Measurements from ENCODE around the gene MALAT1. TPM values are rescaled to one million over a fixed set of nuclear protein-coding genes. Genes with fewer than 3 reads are reported as not detected.
A peak's percentile ranks its signal among the peaks of the same experiment; 100 is the strongest.

MALAT1 gene
- total and polyA plus RNA-seq, 10 of the 15 experiments (the other 5 are each of a cell fraction or from before 2014, with no cell fraction given): 448 to 8,160 (median 2,019) TPM

- POLR2A ChIA-PET: interaction anchor here (0.5 to 16.2 kb wide), 17 partner anchors 4 to 713 kb away, joined by 3 to 429 read pairs (median 6); partner anchors contain the start of genes DPF2, MALAT1 and NEAT1
- peak overlapping the region; percentile 61; the same call in 1 of the 2 replicates for H3K4me3 ChIP-seq
- FAIRE-seq: no peak
- CTCF ChIA-PET: interaction anchor here (0.7 to 27.9 kb wide), 6 partner anchors 15 to 76 kb away, joined by 3 to 728 read pairs (median 8); partner anchors contain the start of gene NEAT1
- peak overlapping the region; percentile 81 for H3K9ac ChIP-seq (ENCODE audit: control insufficient read depth, insufficient read depth, low read length)
- no peaks in the 10 kb centered on the region for H3K36me3 ChIP-seq (ENCODE audit: control insufficient read depth in 2 of 2, insufficient read depth in 2 of 2, low read length in 1 of 2)
- SMC1A ChIA-PET (ENCODE audit: uncharacterized antibody, unreplicated experiment): interaction anchor here (1.0 to 15.8 kb wide), 8 partner anchors 8 to 72 kb away, joined by 4 to 146 read pairs (median 10); no protein-coding TSS in a partner anchor
- in situ Hi-C loops (cut with MboI) (no loop called here), intact Hi-C loops (cut with micrococcal nuclease; ENCODE audit: unreplicated experiment) (no loop called here)
- DNase-seq (ENCODE audit: low read depth, low spot score): no peak
- peak; percentile 6 for ATAC-seq
- H3K27me3 ChIP-seq (replicated peaks in 1 of 2; ENCODE audit: control insufficient read depth in 2 of 2, insufficient read depth in 2 of 2, low read length in 1 of 2): no peaks in the 10 kb centered on the region
- WGBS (ENCODE audit: insufficient coverage, insufficient replicate concordance, low lambda C conversion rate, missing lambda C conversion rate): 1% methylated on average over 17 of the region's 17 CpGs
- RAD21 ChIA-PET (ENCODE audit: unreplicated experiment): interaction anchor here (1.1 to 14.2 kb wide), 8 partner anchors 11 to 84 kb away, joined by 3 to 282 read pairs (median 8); partner anchors contain the start of gene NEAT1
- peak overlapping the region; percentile 70 for H2AFZ ChIP-seq (ENCODE audit: control insufficient read depth, low read depth, low read length)
- H3K4me2 ChIP-seq (ENCODE audit: control insufficient read depth, insufficient read depth): peak overlapping the region; percentile 77
- peaks cover 87% of the 10 kb centered on the region for H3K4me1 ChIP-seq (ENCODE audit: control insufficient read depth, insufficient read depth, low read length)
- peaks cover 51% of the 10 kb centered on the region for H3K79me2 ChIP-seq (ENCODE audit: control insufficient read depth, insufficient read depth, low read length)
- H3K9me3 ChIP-seq (replicated peaks; ENCODE audit: control insufficient read depth, insufficient read depth, low read length): no peaks in the 10 kb centered on the region
- peak overlapping the region; percentile 100 for H3K27ac ChIP-seq (ENCODE audit: control insufficient read depth, insufficient read depth)
- no TSS peak for BruUV-seq (replicated peaks)
- no peaks in the 10 kb centered on the region for H4K20me1 ChIP-seq (ENCODE audit: control insufficient read depth, insufficient read depth)
- TF ChIP-seq ATF2 (IDR thresholded peaks at IDR 0.05; ENCODE audit: low read length): no peak
- peak in 1 of 2 experiments; percentile 24; a peak in 1 of 4 replicates for TF ChIP-seq EP300 (IDR thresholded peaks at IDR 0.05; ENCODE audit: borderline replicate concordance in 1 of 2, control insufficient read depth in 1 of 2, low read depth in 2 of 2, low read length in 2 of 2)
- TF ChIP-seq EZH2 (IDR thresholded peaks at IDR 0.05; ENCODE audit: borderline replicate concordance, control insufficient read depth, low read depth, low read length): no peak
- no peak for TF ChIP-seq RCOR1 (conservative IDR thresholded peaks at IDR 0.05; ENCODE audit: low read depth, low read length)
- no peak for TF ChIP-seq ZZZ3 (IDR thresholded peaks at IDR 0.05; ENCODE audit: control insufficient read depth, insufficient read length, low read depth)
- TF ChIP-seq ZBTB4 (CRISPR knock-in tag; IDR thresholded peaks at IDR 0.05): no peak
- peak; percentile 38; the same call in 1 of the 2 replicates for TF ChIP-seq POLR2A (IDR thresholded peaks at IDR 0.05; ENCODE audit: low read depth, low read length)
- TF ChIP-seq REST (IDR thresholded peaks at IDR 0.05; ENCODE audit: low read depth, low read length): no peak
- no peak for TF ChIP-seq TCF3 (IDR thresholded peaks at IDR 0.05; ENCODE audit: borderline replicate concordance, insufficient read depth, low read depth, low read length)
- TF ChIP-seq NRF1 (conservative IDR thresholded peaks at IDR 0.05; ENCODE audit: low read depth, low read length): no peak
- peak; percentile 78 to 91; a peak in 3 of 4 replicates for TF ChIP-seq IKZF2 (IDR thresholded peaks at IDR 0.05)
Observed at GRCh38 chr11:65491614-65492386, 7.0 kb upstream of the MALAT1 start.

Data from GM12878 (cell line).